GM19351 (cell line): ENCODE results near the gene ANKRD44.

Source experiments
- ATAC-seq: cut with Tn5 transposase; IDR thresholded peaks from one replicate; pipeline ENCODE4 v1.9.1; 2021; ENCODE audit warnings: mild to moderate bottlenecking, moderate library complexity; ENCODE audit not compliant: unreplicated experiment

The ANKRD44 gene

DNA sequence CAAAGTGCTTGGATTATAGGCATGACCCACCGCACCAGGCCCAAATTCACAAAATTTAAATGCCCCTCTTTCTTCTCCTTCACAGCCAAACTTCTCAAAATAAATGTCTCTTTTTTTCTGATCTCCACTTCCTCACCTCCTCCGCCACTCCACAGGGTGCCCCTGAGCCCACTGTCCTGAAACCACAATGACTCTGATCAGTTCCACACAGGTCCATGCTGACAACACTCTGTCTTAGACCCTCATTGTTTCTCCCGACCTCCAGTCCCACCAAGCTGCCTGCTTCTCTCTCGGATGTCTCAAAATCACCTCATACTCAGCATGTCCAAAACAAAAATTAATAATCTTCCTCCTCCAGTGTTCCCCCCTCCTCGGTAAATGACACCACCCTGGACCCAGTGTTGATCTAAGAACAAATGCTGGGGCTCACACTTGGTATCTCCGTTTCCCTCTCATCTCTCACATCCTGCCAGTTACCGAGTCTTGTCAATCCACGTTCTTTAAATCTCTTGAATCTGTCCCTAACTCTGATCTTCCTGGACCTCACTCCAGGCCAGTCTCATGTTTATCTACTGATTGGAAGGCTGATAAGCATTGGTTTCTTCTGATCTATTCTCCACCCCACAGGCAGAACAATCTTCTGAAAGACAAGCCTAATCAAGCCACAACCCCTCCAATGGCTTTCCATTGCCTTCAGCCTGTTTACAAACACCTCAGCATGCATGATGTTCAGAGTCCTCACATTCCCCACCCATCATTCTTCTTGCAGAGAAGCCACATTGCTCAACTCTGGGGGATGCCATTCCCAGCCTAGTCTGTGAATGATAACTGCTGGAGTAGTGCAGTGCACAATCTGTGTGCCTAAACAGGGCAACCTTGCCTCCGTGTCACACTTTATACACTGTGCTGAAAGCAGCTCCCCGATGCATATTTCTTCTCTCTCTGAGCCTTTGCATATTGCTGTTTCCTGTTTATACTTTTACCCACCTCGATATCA lies 12.4 kb upstream of the ANKRD44 start:
- ATAC-seq: no peak

DNA sequence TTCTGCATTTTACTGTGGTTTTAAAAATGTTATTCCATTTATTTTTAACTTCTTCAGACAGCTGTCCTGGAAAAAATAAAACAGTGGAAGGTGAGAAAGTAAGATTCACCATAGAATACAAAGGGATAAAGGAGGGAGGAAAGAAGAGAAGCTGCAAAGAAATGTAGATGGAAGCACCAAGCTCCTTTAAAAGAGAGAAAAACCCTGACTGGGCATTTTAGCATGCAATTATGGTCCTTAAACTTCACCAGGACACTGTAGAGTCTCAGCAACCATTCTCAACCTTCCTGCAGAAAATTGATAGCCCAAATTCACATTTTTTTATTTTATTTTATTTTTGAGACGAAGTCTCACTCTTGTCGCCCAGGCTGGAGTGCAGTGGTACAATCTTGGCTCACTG lies 11.6 kb upstream of the ANKRD44 start:
- ATAC-seq: no peak

DNA sequence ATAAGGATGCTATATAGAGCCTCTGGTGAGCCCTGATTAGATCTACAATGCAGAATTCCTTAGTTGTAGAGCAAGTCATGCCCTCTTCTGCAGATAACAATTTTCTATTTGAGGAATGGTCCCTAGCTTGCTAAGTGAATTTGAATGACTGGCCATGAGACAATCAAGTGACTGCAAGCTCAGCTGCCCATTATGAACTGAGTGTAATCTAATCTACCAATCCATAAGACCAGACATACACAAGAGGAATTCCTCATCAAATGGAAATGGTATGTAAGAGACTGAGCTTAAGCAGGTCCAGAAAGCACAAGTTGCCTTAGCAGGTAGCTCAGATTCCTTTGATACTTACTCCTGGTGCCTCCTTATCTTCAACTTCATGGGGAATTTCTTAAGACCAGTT lies 4.8 kb upstream of the ANKRD44 start:
- no peak for ATAC-seq

DNA sequence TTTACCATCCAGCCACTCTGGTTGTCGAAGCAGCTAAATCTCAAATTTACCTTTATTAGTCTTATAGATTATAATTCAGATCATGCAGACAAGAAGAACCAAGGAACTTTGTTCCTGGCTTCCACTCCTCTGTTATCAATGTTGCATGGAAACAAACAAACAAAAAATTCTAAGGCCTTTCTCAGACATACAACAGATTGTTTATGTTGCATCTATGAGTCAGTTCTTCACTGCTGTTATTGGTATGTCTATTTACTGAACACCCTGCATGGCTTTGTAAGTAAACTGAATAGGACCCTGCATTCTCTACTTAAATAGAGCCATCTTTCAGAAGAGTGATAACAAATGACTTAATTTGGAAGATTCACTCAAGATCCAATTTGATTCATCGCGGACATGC lies 1.6 kb upstream of the ANKRD44 start:
- ATAC-seq: no peak

GRCh38 chr2:197311421-197312033 lies 947 bp upstream of the ANKRD44 start:
- no peak for ATAC-seq

DNA sequence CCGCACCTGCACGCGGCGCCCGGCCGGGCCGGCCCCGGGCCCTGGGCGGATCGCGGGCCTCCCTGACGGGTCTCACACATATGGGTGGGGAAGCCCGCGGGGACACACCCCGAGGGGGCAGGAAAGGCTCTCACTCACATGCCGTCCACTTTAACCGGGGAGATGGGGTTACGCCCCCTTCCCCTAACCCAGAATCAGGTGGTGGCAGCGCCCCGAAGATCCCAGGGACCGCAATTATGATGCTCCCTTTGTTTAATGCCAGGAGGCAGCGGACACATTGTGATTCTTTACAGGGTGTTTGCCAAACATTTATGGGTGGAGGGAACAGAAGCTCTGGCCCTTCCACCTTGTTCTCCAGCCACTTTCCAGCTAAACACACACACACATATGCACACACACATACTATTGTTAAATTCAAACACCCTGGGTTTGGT lies 424 bp upstream of the ANKRD44 start:
- no peak for ATAC-seq

DNA sequence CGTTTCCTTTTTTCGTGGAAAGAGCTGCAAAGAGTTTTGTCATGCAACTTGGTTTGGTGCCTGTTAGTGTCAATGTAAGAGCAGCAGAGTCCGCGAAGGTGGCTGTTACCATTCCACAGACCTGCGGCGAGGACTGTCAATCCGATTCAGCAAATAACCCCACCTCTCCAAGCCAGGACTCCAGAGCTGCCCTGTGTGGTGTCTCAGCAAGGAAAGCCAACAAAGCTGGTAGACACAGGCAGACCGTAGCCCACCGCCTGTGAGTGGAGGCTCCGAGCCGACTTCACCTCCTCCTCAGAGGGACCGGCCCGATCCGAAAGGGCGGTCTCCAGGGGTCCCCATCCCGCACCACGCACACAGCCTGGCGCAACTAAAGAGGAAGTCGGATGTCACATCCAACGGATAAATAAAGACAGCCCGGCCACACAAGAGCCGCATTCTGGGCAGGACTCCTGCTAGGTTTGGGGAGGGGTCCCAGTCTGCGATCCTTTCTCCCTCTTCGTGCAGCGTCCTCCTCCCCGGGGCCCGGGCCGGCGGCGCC lies 819 bp downstream of the ANKRD44 start:
- ATAC-seq: no peak

GRCh38 chr2:197308996-197309690 lies 1.4 kb downstream of the ANKRD44 start:
- ATAC-seq: no peak

- ATAC-seq: no peak
Measured at GRCh38 chr2:197308585-197308984, 2.0 kb downstream of the ANKRD44 start.

- ATAC-seq: peak; percentile 23
Measured at GRCh38 chr2:197307933-197308521, 2.6 kb downstream of the ANKRD44 start.

GRCh38 chr2:197307236-197307932 lies 3.2 kb downstream of the ANKRD44 start:
- no peak for ATAC-seq

- no peak for ATAC-seq
Measured at GRCh38 chr2:197306696-197307040, 3.9 kb downstream of the ANKRD44 start.

GRCh38 chr2:197306024-197306695 lies 4.4 kb downstream of the ANKRD44 start:
- ATAC-seq: no peak

DNA sequence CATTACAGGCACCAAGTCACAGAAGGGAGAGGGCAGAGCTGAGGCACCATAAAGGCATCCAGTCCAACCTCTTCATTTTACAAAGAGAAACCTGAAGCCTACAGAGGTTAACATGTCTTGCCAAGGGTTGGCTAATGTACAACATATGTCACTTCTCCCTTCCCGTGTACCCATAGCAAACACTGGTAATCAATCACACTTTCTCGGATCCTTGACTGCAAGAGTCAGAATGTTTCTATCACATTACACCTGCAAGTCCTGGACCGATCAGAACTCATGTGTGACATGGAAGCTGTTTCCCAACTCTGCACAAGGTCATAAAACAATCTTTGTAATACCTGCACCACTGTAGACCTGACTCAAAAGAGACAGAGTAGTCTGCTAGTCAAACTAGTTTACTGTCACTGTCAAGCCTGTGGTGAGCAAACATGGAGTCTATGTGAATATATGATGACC lies 6.0 kb downstream of the ANKRD44 start:
- peak; percentile 36 for ATAC-seq

GRCh38 chr2:197300139-197300538 lies 10.4 kb downstream of the ANKRD44 start:
- ATAC-seq: no peak

- no peak for ATAC-seq
Measured at GRCh38 chr2:197298609-197299008, 12.0 kb downstream of the ANKRD44 start.

DNA sequence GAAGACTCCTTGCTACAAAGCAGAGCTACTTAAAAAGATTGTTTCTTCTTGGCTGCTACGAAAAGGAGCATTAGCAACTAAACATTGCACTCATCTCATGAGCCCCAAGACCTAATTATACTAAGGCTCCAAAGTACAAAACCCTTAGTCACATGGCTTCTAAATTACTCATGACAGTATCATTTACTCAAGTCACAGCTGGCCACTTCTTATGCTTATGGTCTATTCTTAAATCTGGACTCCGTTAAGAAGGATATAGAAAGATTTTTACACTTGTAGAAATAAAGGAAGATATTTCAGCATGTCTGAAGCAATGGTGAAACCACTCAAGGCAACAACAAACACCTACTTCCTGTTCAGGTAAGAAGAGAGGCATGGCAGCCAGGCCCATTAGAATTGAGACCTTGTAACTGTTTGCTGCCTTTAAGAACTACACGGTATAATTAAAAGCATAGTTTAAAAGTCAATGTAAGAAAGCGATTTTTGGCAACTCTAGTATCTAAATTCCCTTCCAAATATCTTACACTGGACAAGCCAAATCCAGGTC lies 12.7 kb downstream of the ANKRD44 start:
- peak; percentile 42 for ATAC-seq

- peak; percentile 23 for ATAC-seq
Measured at GRCh38 chr2:197297266-197297665, 13.3 kb downstream of the ANKRD44 start.

DNA sequence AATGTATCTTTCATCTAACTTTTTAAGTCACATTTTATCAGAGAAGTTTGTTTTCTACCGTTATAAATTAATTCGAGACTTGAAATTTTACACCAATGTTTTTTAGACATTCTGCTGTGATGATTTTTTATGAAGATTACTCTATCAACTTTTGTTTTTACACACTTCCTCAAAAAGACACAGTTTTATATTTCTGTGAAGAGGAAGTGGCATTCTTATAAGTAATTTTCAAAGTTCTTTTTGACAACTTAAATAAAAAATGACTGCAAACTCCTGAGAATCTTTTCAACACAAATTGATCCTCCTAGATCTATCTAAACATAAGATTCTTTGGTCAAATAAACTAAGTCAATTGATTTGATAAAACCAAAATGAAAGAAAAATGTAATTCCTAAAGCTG lies 13.7 kb downstream of the ANKRD44 start:
- ATAC-seq: no peak
